Measurements from ENCODE around the gene PRPH. TPM values are rescaled to one million over a fixed set of nuclear protein-coding genes. Genes with fewer than 3 reads are reported as not detected.

The PRPH gene
- total and polyA plus RNA-seq, 2 donors (not counting 1 experiment from before 2014, with no cell fraction given): not detected

- Histone ChIP-seq H3K9me3 (ENCODE audit: control extremely low read depth in 1 of 3, control insufficient read depth in 2 of 3, insufficient read depth in 1 of 3, low read length in 2 of 3) (no peaks in the 10 kb centered on the region), H3K79me2 (ENCODE audit: control insufficient read depth, insufficient read depth, low read length) (no peaks in the 10 kb centered on the region), H3K4me1 (ENCODE audit: control insufficient read depth in 2 of 2, insufficient read depth in 2 of 2, low read length in 2 of 2) (no peaks in the 10 kb centered on the region), H3K27ac (ENCODE audit: low read length in 2 of 2) (no peak overlapping the region), H3K9ac (ENCODE audit: low read length) (no peak overlapping the region), H4K20me1 (ENCODE audit: control insufficient read depth, insufficient read depth, low read length, poor library complexity, severe bottlenecking) (no peaks in the 10 kb centered on the region), H3K4me2 (replicated peaks; ENCODE audit: low read depth, low read length, poor library complexity, severe bottlenecking) (no peak overlapping the region), H2AFZ (ENCODE audit: insufficient read depth, low read depth, low read length, poor library complexity, severe bottlenecking) (no peak overlapping the region), H3K4me3 (ENCODE audit: control extremely low read depth in 1 of 5, extremely low read depth in 1 of 5, insufficient read depth in 1 of 5, low read depth in 2 of 5, low read length in 4 of 5) (no peak overlapping the region), H3K27me3 (replicated peaks in 1 of 4; ENCODE audit: control extremely low read depth in 1 of 4, control insufficient read depth in 3 of 4, insufficient read depth in 4 of 4, low read length in 3 of 4) (peaks cover 0 to 32% (median 4%) of the 10 kb centered on the region in 4 experiments), H3K36me3 (replicated peaks in 1 of 2; ENCODE audit: control extremely low read depth in 1 of 2, control insufficient read depth in 1 of 2, extremely low read depth in 1 of 2, insufficient read depth in 2 of 2, low read length in 1 of 2) (no peaks in the 10 kb centered on the region)
- Mint-ChIP-seq H3K4me1 (no peaks in the 10 kb centered on the region), H3K4me3 (no peak overlapping the region), H3K27ac (no peak overlapping the region), H3K27me3 (peaks cover 32% of the 10 kb centered on the region), H3K9me3 (ENCODE audit: insufficient read depth) (no peaks in the 10 kb centered on the region)
- 86% methylated on average over 6 of the region's 9 CpGs for WGBS (ENCODE audit: insufficient coverage)
- no peak for ATAC-seq (ENCODE audit: low read depth)
- POLR2A ChIA-PET: no interaction called here
- CTCF ChIA-PET: interaction anchor here (0.6 to 13.4 kb wide), 28 partner anchors 9 to 291 kb away, joined by 3 to 139 read pairs (median 6); partner anchors contain the start of genes C1QL4, DNAJC22 and TROAP
- intact Hi-C loops (cut with micrococcal nuclease): loop anchor here (1.0 to 5.0 kb wide), 6 partner anchors 7 to 293 kb away; partner anchors contain the start of gene C1QL4
- DNase-seq: no peak
- no peak for TF ChIP-seq CTCF (IDR thresholded peaks at IDR 0.05)
- TF ChIP-seq EZH2 (IDR thresholded peaks at IDR 0.05; ENCODE audit: borderline replicate concordance, insufficient read depth, low read depth, low read length, poor library complexity, severe bottlenecking): no peak
These were observed 5.9 kb upstream of the PRPH start for GRCh38 chr12:49288922-49289555.

GRCh38 chr12:49292729-49293055, 2.3 kb upstream of the PRPH start:
- DNase-seq (no peak), ATAC-seq (ENCODE audit: low read depth) (no peak)
- H3K27me3 ChIP-seq (replicated peaks in 1 of 4; ENCODE audit: control extremely low read depth in 1 of 4, control insufficient read depth in 3 of 4, insufficient read depth in 4 of 4, low read length in 3 of 4): peaks cover 0 to 62% (median 24%) of the 10 kb centered on the region in 4 experiments
- H3K9me3 ChIP-seq (ENCODE audit: control extremely low read depth in 1 of 3, control insufficient read depth in 2 of 3, insufficient read depth in 1 of 3, low read length in 2 of 3): peaks cover 0 to 18% (median 0%) of the 10 kb centered on the region in 3 donors
- Mint-ChIP-seq H3K27ac (no peak overlapping the region), H3K4me3 (no peak overlapping the region), H3K27me3 (peaks cover 46% of the 10 kb centered on the region), H3K9me3 (ENCODE audit: insufficient read depth) (no peaks in the 10 kb centered on the region), H3K4me1 (peaks cover 17% of the 10 kb centered on the region)
- H3K4me2 ChIP-seq (replicated peaks; ENCODE audit: low read depth, low read length, poor library complexity, severe bottlenecking): no peak overlapping the region
- H3K9ac ChIP-seq (ENCODE audit: low read length): no peak overlapping the region
- intact Hi-C loops (cut with micrococcal nuclease): no loop called here
- H3K4me1 ChIP-seq (ENCODE audit: control insufficient read depth in 2 of 2, insufficient read depth in 2 of 2, low read length in 2 of 2): peaks cover 26 to 32% of the 10 kb centered on the region in 2 donors
- no peaks in the 10 kb centered on the region for H3K79me2 ChIP-seq (ENCODE audit: control insufficient read depth, insufficient read depth, low read length)
- H3K36me3 ChIP-seq (replicated peaks in 1 of 2; ENCODE audit: control extremely low read depth in 1 of 2, control insufficient read depth in 1 of 2, extremely low read depth in 1 of 2, insufficient read depth in 2 of 2, low read length in 1 of 2): no peaks in the 10 kb centered on the region
- POLR2A ChIA-PET: no interaction called here
- H3K27ac ChIP-seq (ENCODE audit: low read length in 2 of 2): no peak overlapping the region
- H4K20me1 ChIP-seq (ENCODE audit: control insufficient read depth, insufficient read depth, low read length, poor library complexity, severe bottlenecking): no peaks in the 10 kb centered on the region
- no peak overlapping the region for H2AFZ ChIP-seq (ENCODE audit: insufficient read depth, low read depth, low read length, poor library complexity, severe bottlenecking)
- WGBS (ENCODE audit: insufficient coverage): 87% methylated on average over 5 of the region's 7 CpGs
- CTCF ChIA-PET: interaction anchor here (0.9 to 13.4 kb wide), 6 partner anchors 38 to 220 kb away, joined by 3 to 139 read pairs (median 86); partner anchors contain the start of gene DNAJC22
- no peak overlapping the region for H3K4me3 ChIP-seq (ENCODE audit: control extremely low read depth in 1 of 5, extremely low read depth in 1 of 5, insufficient read depth in 1 of 5, low read depth in 2 of 5, low read length in 4 of 5)
- TF ChIP-seq CTCF (IDR thresholded peaks at IDR 0.05) (no peak), EZH2 (IDR thresholded peaks at IDR 0.05; ENCODE audit: borderline replicate concordance, insufficient read depth, low read depth, low read length, poor library complexity, severe bottlenecking) (no peak)
